VCaP (cell line): ENCODE measurements around the gene MYO10.

Experiments used
- H3K27ac ChIP-seq: fragments of 450-650 bp; 2 replicates; pipeline ENCODE4 v1.5.1; 2017
- TF ChIP-seq, protein P1 (sequence below): fragments of 450-650 bp; conservative IDR thresholded peaks from 2 replicates; pipeline ENCODE4 v1.5.1; 2017; ENCODE audit warnings: mild to moderate bottlenecking, moderate library complexity

Gene MYO10

DNA sequence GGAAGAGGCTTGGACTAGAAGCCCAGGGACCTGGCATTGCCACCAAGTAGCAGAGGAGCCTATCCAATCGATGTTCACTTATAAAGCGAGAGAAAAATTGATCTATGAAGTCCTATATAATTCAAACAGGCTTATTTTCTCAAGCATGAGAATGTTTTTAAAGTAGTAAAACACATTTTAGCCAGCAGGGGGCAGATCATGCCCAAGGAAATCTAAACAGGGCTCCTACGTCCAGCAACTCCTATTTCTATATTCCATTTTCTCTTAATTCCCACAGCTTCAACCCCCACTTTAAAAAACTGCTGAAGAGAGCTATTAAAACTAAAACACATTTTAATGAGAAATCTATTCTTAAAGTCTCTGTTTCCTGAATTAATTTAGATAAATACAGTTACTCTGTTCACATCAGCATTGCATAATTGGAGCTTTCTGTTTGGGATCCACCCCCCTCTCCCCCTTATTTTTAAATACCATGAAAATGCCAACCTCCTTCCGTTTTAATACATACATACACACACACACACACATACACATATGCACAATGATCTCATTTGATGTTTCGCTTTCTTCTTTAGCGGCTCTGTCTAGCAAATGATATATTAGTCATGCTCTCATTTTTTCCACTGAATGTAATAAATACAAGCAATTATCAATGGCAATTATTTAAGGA lies 144.9 kb downstream of the MYO10 start:
- TF ChIP-seq, protein P1, sequence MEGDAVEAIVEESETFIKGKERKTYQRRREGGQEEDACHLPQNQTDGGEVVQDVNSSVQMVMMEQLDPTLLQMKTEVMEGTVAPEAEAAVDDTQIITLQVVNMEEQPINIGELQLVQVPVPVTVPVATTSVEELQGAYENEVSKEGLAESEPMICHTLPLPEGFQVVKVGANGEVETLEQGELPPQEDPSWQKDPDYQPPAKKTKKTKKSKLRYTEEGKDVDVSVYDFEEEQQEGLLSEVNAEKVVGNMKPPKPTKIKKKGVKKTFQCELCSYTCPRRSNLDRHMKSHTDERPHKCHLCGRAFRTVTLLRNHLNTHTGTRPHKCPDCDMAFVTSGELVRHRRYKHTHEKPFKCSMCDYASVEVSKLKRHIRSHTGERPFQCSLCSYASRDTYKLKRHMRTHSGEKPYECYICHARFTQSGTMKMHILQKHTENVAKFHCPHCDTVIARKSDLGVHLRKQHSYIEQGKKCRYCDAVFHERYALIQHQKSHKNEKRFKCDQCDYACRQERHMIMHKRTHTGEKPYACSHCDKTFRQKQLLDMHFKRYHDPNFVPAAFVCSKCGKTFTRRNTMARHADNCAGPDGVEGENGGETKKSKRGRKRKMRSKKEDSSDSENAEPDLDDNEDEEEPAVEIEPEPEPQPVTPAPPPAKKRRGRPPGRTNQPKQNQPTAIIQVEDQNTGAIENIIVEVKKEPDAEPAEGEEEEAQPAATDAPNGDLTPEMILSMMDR = peak; percentile 73
- no peak overlapping the region for H3K27ac ChIP-seq

DNA sequence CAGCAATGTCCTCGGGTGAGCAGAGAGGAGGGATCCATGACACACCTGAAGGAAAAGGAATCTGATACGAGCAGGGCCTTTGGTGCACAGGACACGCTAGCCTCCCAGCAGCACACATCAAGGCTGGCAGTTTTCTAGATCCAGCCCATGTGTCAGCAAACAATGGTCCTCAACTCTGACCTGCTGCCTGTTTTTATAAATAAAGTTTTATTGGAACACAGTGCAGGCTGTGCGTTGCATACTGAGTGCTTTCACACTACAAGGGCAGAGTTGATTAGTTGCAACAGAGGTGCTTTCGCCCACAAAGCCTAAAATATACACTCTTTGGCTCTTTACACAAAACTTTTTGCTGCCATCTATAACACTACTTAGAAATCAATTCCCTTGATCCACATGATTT lies 147.1 kb downstream of the MYO10 start:
- TF ChIP-seq, protein P1 = no peak
- no peak overlapping the region for H3K27ac ChIP-seq

DNA sequence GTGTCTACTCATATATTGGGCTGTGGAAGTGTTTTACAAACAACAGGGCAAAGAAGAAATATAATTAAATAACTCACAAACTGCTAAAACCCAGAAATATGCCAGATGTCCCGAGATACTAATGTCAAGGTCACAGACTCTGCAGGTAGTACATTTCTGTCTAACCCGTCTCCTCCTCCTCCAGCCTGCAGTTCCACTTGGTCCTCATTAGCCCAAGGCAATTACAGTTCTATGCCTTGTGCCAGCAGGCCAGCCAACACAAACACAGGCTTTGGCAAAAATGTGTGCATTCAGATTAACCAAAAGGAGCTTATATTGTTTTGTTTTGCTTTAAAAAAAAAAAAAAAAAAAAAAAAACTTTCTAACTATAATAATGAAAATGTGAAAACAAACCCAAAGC lies 148.8 kb downstream of the MYO10 start:
- H3K27ac ChIP-seq = peak overlapping the region; percentile 68
- TF ChIP-seq, protein P1 = no peak

DNA sequence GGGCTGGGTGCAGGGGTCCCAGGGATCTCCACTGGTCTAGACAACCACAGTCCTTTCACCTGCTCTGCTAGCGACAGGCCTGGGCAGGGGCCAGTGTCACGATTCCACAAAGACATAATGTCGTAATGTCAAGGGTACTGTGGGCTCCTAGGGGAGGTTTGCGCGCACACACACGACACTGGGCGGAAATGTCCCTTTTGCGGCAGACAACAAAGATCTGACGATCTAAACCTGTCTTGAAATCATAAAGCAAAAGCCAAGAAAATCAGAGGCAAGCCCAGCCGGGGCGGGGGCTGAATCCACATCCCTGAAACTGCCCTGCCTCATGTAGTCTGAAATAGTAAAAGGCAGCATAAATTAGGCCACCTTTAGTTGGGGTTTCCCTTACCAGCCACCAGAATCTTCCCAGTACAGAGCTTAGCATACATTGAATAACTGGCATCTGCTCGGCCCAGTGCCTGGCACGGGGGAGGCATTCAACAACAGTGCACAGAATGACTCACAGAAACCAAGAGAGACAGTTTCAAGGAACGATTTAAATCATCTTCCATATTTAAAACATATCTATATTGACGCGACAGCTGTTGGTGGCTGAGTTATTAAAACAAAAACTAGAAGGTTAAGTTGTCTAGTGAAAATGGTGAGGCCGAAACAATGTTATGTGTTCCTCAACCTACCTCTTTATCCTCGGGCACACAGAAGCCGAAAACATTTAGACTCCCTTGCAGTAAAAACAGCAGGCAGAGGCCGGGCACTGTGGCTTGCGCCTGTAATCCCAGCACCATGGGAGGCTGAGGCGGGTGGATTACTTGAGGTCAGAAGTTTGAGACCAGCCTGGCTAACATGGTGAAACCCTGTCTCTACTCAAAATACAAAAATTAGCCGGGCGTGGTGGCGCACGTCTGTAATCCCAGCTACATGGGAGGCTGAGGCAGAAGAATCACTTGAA lies 151.0 kb downstream of the MYO10 start:
- TF ChIP-seq, protein P1 = no peak
- H3K27ac ChIP-seq = no peak overlapping the region

DNA sequence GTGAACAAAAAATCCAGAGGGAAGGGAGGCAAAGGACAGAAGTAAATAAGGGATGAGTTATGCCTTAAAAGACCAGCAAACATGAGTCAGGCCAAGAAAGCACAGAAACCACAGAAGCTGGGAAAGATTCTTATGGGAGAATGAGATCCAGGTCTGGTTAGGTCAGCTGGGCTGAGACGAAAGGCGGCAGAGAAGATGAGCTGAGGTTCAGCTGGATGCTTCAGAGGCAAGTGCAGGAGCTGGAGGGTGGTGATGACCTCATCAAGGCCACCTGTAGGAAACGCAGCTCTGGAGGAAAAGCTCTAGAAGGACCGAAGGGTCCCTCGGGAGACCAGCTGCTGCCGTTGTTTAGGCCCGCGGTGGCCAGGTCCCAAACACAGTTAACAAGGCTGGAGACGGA lies 152.0 kb downstream of the MYO10 start:
- TF ChIP-seq, protein P1 = no peak
- no peak overlapping the region for H3K27ac ChIP-seq

DNA sequence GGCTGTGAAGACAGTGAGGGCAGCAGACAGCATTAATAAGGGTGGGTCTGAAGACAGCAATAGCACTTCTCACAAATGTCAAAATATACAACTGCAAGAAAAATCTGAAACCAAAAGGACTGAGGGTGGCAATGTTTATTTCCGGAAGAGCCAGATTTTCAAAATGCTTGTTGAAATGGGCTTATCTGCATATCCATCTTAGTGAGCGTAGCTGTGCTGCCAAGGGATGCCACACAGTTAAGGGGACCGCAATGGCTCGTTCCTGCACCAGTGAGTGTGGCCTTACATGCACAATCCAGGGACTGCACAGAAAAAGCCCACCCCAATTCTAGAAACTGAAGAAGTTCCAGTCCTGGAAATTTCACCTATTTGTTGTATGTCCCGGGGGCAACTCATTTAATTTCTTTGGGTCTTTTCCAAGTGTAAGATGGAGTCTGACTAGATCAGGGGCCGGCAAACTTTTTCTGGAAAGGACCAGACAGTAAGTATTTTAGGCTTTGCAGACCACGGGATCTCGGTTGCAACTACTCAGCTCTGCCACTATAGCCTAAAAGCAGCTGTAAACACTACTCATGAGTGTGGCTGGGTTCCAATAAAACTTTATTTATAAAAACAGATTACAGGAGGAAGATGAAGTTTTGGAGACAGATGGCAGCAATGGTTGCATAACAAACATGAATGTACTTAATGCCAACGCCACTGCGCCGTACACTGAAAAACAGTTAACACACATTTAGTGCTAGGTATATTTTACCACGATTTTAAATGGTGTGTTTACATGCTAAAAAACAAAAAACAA lies 154.1 kb downstream of the MYO10 start:
- H3K27ac ChIP-seq = no peak overlapping the region
- TF ChIP-seq, protein P1 = no peak

DNA sequence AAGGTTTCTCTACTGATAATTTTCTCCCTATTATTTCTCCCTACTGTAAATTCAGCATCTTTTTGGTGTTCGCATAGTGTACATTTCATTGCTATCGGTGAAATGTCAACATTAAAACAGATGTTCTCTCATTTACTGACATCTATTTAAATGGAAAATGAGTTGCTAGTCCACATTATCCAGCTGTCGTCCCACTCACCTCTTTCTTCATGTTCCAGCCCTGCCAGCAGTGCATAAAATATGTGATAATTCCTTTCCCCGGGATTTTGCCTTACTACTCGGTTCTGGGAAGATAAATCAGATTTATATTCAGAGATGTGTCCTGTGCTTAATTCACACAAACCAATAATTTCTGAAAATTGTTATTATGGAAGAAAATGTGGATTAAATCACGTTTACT lies 155.8 kb downstream of the MYO10 start:
- TF ChIP-seq, protein P1 = no peak
- no peak overlapping the region for H3K27ac ChIP-seq
